NT2/D1 (cell line): ENCODE measurements around the gene FARS2.

Experiments
- YY1 ChIP-seq: IDR thresholded peaks from 2 replicates; pipeline ENCODE4 v1.6.1; 2011; ENCODE audit not compliant: insufficient read length, insufficient read depth
- ZNF274 ChIP-seq: IDR thresholded peaks from 2 replicates; pipeline ENCODE4 v1.6.1; 2011; ENCODE audit warnings: mild to moderate bottlenecking, low read depth, low read length

- TF ChIP-seq ZNF274 = no peak
- TF ChIP-seq YY1 = no peak
These were observed 308.2 kb downstream of the FARS2 start for GRCh38 chr6:5569491-5569890.
